NCI-H2107 treated with DMSO at 0.1 percent for 48 hours (cell line): Measurements from ENCODE around the gene TCF7L1.
A peak's percentile ranks its signal among the peaks of the same experiment; 100 is the strongest.

Experiments used
- DNase-seq: peaks from one replicate; lab custom pipeline; 2025; ENCODE audit not compliant: unreplicated experiment; lab: John Stamatoyannopoulos, UW

The TCF7L1 gene

DNA sequence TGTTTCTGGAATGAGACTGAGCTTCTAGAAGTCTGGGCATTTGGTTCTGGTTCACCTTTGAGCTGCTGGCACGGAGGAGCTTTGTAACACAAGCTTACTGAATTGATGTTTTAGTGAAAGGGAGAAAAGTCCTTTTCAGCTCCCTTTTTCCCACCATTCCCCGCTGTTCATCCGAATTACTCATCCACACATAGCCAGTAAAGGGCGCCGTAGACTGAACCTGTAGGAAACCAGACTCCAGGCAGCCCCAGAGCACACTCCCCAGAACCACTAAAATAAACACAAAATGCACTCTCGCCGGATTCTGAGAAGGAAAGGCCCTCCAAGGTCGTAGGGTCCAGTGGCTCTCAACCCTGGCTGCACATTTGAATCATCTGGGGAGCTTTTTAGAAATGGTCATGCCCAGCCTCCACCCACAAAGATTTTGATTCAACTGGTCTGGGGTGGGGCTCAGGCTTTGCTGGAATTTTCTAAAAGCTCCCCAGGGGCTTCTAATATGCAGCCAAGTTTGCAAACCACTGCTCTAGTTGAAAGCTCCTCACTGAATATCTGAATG, 29.6 kb downstream of the TCF7L1 start:
- no peak for DNase-seq

GRCh38 chr2:85163675-85164074, 30.5 kb downstream of the TCF7L1 start:
- no peak for DNase-seq

GRCh38 chr2:85164145-85164569, 31.0 kb downstream of the TCF7L1 start:
- DNase-seq, result no peak

DNA sequence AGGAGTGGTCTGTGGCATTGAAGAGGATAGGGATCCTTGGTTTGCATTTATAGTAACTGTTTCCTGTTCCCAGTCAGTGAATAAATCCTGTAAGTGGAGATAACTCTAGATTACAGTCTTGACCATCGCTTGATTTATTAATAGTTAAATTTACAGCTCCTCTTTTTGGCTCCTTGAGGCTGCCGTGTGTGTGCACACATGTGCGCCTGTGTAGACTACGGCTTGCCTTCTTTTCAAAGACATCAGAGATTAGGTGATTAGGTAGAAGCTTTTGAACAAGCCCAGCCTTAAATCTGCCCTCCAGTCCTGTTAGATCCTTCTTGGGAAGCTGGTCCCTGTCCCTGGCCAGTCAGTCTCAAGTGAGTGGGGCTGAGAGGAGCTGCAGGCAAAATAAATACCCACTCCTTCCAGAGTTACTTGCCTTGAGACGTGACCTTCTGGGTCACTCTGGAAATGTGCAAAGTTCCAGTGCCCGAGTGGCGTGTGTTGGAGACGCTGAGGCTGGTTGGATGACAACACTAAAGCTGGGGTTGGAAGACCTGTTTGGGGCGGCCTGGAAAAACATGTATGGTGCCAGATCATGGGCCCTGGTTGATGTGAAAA, 32.0 kb downstream of the TCF7L1 start:
- DNase-seq, result no peak

GRCh38 chr2:85166021-85166420, 32.8 kb downstream of the TCF7L1 start:
- no peak for DNase-seq

- no peak for DNase-seq
Measured at GRCh38 chr2:85167479-85167878, 34.3 kb downstream of the TCF7L1 start.

DNA sequence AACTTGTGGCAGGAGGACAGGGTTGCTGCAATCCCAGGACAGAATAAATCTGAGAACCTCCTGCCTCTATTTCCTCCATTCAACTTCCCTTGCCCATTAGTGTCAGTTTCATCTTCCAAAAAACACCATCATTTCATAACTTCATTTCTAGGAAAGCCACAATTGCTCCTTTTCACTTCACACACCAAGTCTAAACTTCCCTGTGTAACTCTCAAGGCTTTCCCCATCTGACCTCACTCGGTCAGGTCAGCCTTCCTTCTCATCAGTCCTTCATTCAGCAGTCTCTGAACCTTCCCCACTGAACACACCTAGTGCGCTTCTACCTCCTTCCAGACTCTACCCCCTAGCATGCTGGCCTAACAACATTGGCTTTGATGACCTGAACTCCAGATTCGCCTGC, 35.8 kb downstream of the TCF7L1 start:
- DNase-seq, result no peak

GRCh38 chr2:85169581-85169980, 36.4 kb downstream of the TCF7L1 start:
- DNase-seq, result no peak

- no peak for DNase-seq
Measured at GRCh38 chr2:85170938-85171475, 37.8 kb downstream of the TCF7L1 start.

DNA sequence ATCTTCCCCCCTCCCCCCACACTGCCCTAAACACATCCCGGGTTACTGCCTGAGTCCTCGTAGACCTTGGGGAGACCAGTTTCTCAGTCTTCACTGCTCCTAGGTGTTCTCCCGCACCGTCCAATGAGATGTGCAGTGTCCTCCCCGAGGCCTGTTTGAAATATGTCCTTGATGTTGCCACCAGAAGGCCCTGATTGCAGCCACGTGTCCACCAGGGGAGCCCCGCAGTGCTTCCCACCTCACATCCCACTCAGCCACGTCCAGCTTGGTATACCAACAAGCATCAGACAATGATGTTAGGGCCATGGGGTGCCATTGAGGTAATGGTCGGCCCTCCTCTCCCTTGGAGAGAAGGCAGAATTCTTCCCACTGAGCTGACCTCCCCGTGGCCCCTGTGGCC, 38.7 kb downstream of the TCF7L1 start:
- no peak for DNase-seq

GRCh38 chr2:85173909-85174308, 40.7 kb downstream of the TCF7L1 start:
- DNase-seq, result no peak

DNA sequence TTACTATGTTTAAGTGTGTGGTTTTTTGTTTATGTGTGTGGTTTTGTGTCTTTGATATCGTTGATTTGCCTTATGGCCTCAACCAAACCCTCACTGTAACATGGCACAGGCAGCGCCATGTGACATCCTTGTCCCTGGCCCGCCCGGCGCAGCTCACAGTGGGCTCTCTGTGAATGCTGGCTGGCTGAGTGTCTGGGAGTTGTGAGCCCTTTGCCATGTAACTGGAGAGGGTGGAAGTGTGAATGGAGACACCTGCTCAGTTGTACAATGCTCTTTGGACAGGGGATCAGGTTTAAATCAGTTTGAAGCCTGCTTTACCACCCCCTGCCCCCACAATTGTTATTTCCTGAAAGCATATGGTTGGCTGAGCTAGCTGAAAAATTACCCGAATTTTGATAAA, 41.8 kb downstream of the TCF7L1 start:
- peak; percentile 97 for DNase-seq

- peak; percentile 70 for DNase-seq
Measured at GRCh38 chr2:85175369-85176299, 42.4 kb downstream of the TCF7L1 start.

- DNase-seq, result no peak
Measured at GRCh38 chr2:85177031-85177824, 44.0 kb downstream of the TCF7L1 start.

DNA sequence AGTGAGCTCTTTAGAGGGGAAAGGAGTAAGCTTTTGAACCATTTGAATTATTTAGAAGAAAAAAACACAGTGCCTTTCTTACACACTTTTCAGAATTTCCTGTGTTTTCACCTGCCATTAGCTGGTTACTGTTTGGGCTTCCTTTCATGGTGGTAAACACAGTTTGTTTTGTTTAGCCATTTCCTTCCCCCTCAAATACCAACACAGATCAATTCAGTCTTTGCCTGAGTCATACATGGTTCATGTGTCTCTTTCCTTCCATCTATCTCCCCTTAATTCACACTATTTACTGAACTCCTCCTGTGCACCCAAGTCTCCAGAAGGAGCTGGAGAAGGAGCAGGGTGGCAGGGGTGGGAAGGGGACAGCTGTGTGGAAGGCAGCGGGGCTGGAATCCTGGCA, 45.0 kb downstream of the TCF7L1 start:
- no peak for DNase-seq

DNA sequence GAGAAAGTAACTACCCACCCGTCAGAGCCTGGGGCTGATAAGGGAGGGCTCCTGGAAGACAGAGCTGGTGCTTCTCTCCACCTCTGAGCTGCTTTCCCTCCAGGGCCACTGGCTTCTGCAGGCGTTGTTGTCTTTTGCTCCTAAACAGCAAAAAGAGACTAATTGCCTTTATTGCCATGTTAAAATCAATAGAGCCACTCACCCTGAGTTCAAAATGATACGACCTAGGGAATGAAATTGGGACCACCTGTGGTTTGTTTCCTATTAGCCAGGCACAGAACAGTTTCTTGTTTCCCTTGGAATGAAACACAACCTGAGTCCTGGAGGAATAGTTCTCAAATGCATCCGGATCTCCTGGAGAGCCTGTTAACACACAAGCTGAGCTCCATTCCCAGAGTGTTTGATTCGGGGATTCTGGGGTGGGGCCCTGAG, 45.8 kb downstream of the TCF7L1 start:
- peak; percentile 49 for DNase-seq

DNA sequence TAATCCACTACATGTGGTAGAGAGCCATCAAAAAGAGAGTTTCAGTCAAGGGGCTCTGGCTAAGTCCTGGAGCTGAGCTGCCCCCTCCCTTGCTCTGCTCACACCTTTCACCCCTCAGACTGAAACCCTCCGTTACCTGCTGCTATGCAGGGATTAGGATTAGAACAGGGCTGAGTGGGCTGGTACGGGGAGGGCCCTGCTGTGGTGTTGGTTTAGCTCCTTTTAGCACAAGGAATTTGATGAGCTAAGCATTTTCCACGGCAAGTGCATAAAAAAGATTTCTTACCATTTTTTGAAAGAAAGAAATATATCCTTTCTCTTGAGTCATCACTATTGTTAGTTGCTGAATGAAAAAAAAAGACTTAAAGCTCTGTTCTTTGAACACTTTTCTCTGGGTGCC, 46.3 kb downstream of the TCF7L1 start:
- no peak for DNase-seq

GRCh38 chr2:85180322-85181133, 47.3 kb downstream of the TCF7L1 start:
- no peak for DNase-seq

DNA sequence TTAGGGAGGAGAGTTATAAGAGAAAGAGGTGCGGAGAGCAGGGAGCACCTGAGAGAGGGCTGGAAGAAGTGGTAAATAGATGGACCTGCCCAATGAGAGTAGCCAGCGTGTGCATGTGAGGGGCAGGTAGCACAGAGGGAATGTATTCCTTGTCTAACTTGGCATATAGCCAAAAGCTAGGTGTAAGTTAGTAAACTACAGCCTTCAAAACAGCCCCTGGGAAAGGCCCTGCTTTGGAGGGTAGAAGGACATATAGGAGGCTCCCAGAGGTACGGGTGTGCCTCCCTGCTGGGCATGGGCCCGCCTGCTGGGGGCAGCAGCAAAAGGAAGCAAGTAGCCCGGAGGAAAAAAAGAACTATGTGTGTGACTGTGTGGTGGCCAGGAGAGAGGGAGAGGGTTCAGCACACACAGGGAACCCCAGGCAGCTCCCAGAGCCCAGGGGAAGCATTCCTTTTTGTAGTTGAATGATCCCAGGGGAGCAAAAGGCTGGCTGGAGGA, 48.0 kb downstream of the TCF7L1 start:
- DNase-seq, result peak; percentile 7

DNA sequence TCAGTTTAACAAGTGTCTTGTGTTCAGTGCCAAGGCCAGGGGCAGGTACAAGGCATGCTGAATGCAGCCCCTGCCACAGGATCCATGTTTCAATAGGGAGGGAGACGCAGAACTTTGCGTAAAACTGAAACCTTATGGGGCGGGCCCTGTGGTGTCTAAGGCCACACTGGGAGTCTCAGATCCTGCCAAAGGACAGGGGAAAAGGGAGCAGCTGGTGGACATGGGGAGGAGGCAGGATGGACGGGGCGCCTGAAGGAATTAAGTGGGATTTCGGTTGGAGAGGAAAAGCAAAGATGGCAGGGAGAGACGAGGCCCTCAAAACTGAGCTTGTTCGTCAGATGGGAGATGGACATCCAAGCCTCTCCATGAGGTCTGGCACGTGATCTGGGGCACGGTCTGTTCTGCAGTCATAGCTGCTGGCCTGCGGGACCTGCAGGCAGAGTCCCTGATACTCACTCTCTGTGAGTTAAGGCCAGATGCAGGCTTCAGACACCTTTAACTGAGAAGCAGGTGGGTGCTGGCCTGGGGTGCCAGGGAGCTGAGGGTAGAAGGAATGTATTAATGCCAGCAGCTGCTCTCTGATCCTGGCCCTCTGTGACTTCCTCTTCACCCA, 48.8 kb downstream of the TCF7L1 start:
- DNase-seq, result no peak
